ENCODE results near the gene GTPBP3.

Gene GTPBP3

GRCh38 chr19:17327654-17328516 is 9.5 kb upstream of the GTPBP3 start:
- Mint-ChIP-seq H3K9me3 (no peaks in the 10 kb centered on the region), H3K4me3 (peak overlapping the region; percentile 69), H3K27ac (no peak overlapping the region), H3K4me1 (peaks cover 28% of the 10 kb centered on the region), H3K27me3 (peaks cover 38% of the 10 kb centered on the region), H3K36me3 (peaks cover 9% of the 10 kb centered on the region)
- CTCF ChIA-PET, result interaction anchor here (1.2 kb wide), 1 partner anchor 61 kb away, joined by 3 read pairs; no protein-coding TSS in a partner anchor
- DNase-seq, result peak; percentile 71

- Mint-ChIP-seq H3K27me3 (peaks cover 39% of the 10 kb centered on the region), H3K4me1 (peaks cover 31% of the 10 kb centered on the region), H3K4me3 (peak overlapping the region; percentile 60), H3K9me3 (no peaks in the 10 kb centered on the region), H3K36me3 (peaks cover 11% of the 10 kb centered on the region), H3K27ac (no peak overlapping the region)
- CTCF ChIA-PET, result no interaction called here
- DNase-seq, result peak; percentile 56
These were observed 8.6 kb upstream of the GTPBP3 start for GRCh38 chr19:17328517-17329365.

- H3K36me3 Mint-ChIP-seq, result peaks cover 14% of the 10 kb centered on the region
- peaks cover 35% of the 10 kb centered on the region for H3K4me1 Mint-ChIP-seq
- no peak for DNase-seq
- peak overlapping the region; percentile 49 for H3K4me3 Mint-ChIP-seq
- H3K27ac Mint-ChIP-seq, result peak overlapping the region; percentile 68
- peaks cover 39% of the 10 kb centered on the region for H3K27me3 Mint-ChIP-seq
- no peaks in the 10 kb centered on the region for H3K9me3 Mint-ChIP-seq
- CTCF ChIA-PET, result no interaction called here
These were observed 7.7 kb upstream of the GTPBP3 start for GRCh38 chr19:17329366-17330261.

- Mint-ChIP-seq H3K4me3 (peak overlapping the region; percentile 37), H3K4me1 (peaks cover 42% of the 10 kb centered on the region), H3K36me3 (peaks cover 14% of the 10 kb centered on the region), H3K27me3 (peaks cover 42% of the 10 kb centered on the region), H3K9me3 (no peaks in the 10 kb centered on the region), H3K27ac (peak overlapping the region; percentile 60)
- DNase-seq, result no peak
- CTCF ChIA-PET, result no interaction called here
These were observed 6.9 kb upstream of the GTPBP3 start for GRCh38 chr19:17330262-17331044.

- H3K36me3 Mint-ChIP-seq, result peaks cover 14% of the 10 kb centered on the region
- H3K4me1 Mint-ChIP-seq, result peaks cover 47% of the 10 kb centered on the region
- H3K4me3 Mint-ChIP-seq, result no peak overlapping the region
- H3K27me3 Mint-ChIP-seq, result peaks cover 42% of the 10 kb centered on the region
- no peak overlapping the region for H3K27ac Mint-ChIP-seq
- CTCF ChIA-PET, result no interaction called here
- no peaks in the 10 kb centered on the region for H3K9me3 Mint-ChIP-seq
- no peak for DNase-seq
These were observed 6.3 kb upstream of the GTPBP3 start for GRCh38 chr19:17331045-17331558.

GRCh38 chr19:17332360-17332676 is 5.0 kb upstream of the GTPBP3 start:
- peaks cover 14% of the 10 kb centered on the region for H3K36me3 Mint-ChIP-seq
- H3K27ac Mint-ChIP-seq, result no peak overlapping the region
- DNase-seq, result no peak
- CTCF ChIA-PET, result interaction anchor here (0.7 to 1.9 kb wide), 2 partner anchors 27 to 54 kb away, joined by 3 to 7 read pairs; partner anchors contain the start of gene MRPL34
- H3K9me3 Mint-ChIP-seq, result no peaks in the 10 kb centered on the region
- peaks cover 51% of the 10 kb centered on the region for H3K4me1 Mint-ChIP-seq
- H3K4me3 Mint-ChIP-seq, result no peak overlapping the region
- H3K27me3 Mint-ChIP-seq, result peaks cover 42% of the 10 kb centered on the region

- peak; percentile 64 for DNase-seq
- peaks cover 14% of the 10 kb centered on the region for H3K36me3 Mint-ChIP-seq
- H3K4me1 Mint-ChIP-seq, result peaks cover 51% of the 10 kb centered on the region
These were observed 4.4 kb upstream of the GTPBP3 start for GRCh38 chr19:17332677-17333581.

GRCh38 chr19:17333611-17334413 is 3.5 kb upstream of the GTPBP3 start:
- peaks cover 58% of the 10 kb centered on the region for H3K4me1 Mint-ChIP-seq
- H3K36me3 Mint-ChIP-seq, result peaks cover 14% of the 10 kb centered on the region
- peaks cover 36% of the 10 kb centered on the region for H3K27me3 Mint-ChIP-seq
- peak overlapping the region; percentile 88 for H3K27ac Mint-ChIP-seq
- no peaks in the 10 kb centered on the region for H3K9me3 Mint-ChIP-seq
- DNase-seq, result peak; percentile 85
- CTCF ChIA-PET, result interaction anchor here (1.1 to 1.9 kb wide), 4 partner anchors 25 to 62 kb away, joined by 3 to 10 read pairs (median 5); partner anchors contain the start of genes DDA1 and MRPL34
- H3K4me3 Mint-ChIP-seq, result peak overlapping the region; percentile 74

More at GRCh38 chr19:17332677-17333581, 4.4 kb upstream of the GTPBP3 start:
- H3K27me3 Mint-ChIP-seq, result peaks cover 42% of the 10 kb centered on the region
- CTCF ChIA-PET, result interaction anchor here (0.7 to 1.9 kb wide), 5 partner anchors 24 to 63 kb away, joined by 3 to 10 read pairs (median 3); partner anchors contain the start of genes DDA1 and MRPL34
- no peaks in the 10 kb centered on the region for H3K9me3 Mint-ChIP-seq
- H3K27ac Mint-ChIP-seq, result no peak overlapping the region
- peak overlapping the region; percentile 47 for H3K4me3 Mint-ChIP-seq

GRCh38 chr19:17334414-17335409 is 2.6 kb upstream of the GTPBP3 start, which contains the start of gene ANO8:
Gene ANO8, minus strand, starts transcription at chr19:17334855. Its CDS starts 185 bp downstream, at chr19:17334670.
- Mint-ChIP-seq H3K27ac (peak within 1 kb of the TSS; percentile 88), H3K27me3 (peaks cover 27% of the 10 kb centered on the region), H3K36me3 (peaks cover 14% of the 10 kb centered on the region), H3K4me1 (peaks cover 59% of the 10 kb centered on the region), H3K9me3 (no peaks in the 10 kb centered on the region), H3K4me3 (peak within 1 kb of the TSS; percentile 78)
- peak; percentile 97 for DNase-seq
- CTCF ChIA-PET, result interaction anchor here (0.9 to 1.6 kb wide), 6 partner anchors 18 to 61 kb away, joined by 3 to 10 read pairs (median 3); partner anchors contain the start of gene DDA1

GRCh38 chr19:17335575-17335974 is 1.8 kb upstream of the GTPBP3 start:
- H3K4me3 Mint-ChIP-seq, result peak overlapping the region; percentile 78
- CTCF ChIA-PET, result interaction anchor here (0.7 to 1.2 kb wide), 4 partner anchors 10 to 51 kb away, joined by 3 to 5 read pairs (median 4); no protein-coding TSS in a partner anchor
- peaks cover 18% of the 10 kb centered on the region for H3K27me3 Mint-ChIP-seq
- H3K36me3 Mint-ChIP-seq, result peaks cover 15% of the 10 kb centered on the region
- H3K4me1 Mint-ChIP-seq, result peaks cover 55% of the 10 kb centered on the region
- no peaks in the 10 kb centered on the region for H3K9me3 Mint-ChIP-seq
- DNase-seq, result no peak
- H3K27ac Mint-ChIP-seq, result no peak overlapping the region

All from activated naive CD4-positive, alpha-beta T cell treated with anti-CD3 and anti-CD28 coated beads, Interleukin-2, amount 10 ng/mL, durations not matched to agents 7 days and 5 days (primary cell).